Heart right ventricle (tissue), 16 donors: ENCODE results near the gene UBC. TPM values are rescaled to one million over a fixed set of nuclear protein-coding genes. Genes with fewer than 3 reads are reported as not detected.

Experiments
- ATAC-seq, 8 donors: fragments of 200-7000 bp; cut with Tn5 transposase; one replicate each; pipeline ENCODE4 v1.9.1; 2020; ENCODE audit warnings: mild to moderate bottlenecking in 8 of 8, moderate library complexity in 8 of 8, moderate number of reproducible peaks in 1 of 8
- DNase-seq, 2 donors: peaks; one replicate each; pipeline ENCODE4 v3.0.0-alpha.2; 2020
- H3K27ac ChIP-seq, 10 donors: fragments of 200-600 bp; sonication (generic) in 2 of 10; one replicate each; pipeline versions ENCODE4 v1.5.0 to v1.8.0; 2020 to 2022; ENCODE audit warnings: mild to moderate bottlenecking in 3 of 10
- H3K27me3 ChIP-seq, 7 donors: fragments of 200-600 bp; one replicate each; pipeline ENCODE4 v1.8.0; 2021 to 2022; ENCODE audit warnings: mild to moderate bottlenecking in 2 of 7
- H3K36me3 ChIP-seq, 9 donors: fragments of 200-600 bp; sonication (generic) in 1 of 9; one replicate each; pipeline versions ENCODE4 v1.5.0 to v1.8.0; 2020 to 2022; ENCODE audit warnings: mild to moderate bottlenecking in 2 of 9
- H3K4me1 ChIP-seq, 9 donors: fragments of 200-600 bp; sonication (generic) in 1 of 9; one replicate each; pipeline versions ENCODE4 v1.5.0 to v1.8.0; 2020 to 2022; ENCODE audit warnings: mild to moderate bottlenecking in 4 of 9
- H3K4me3 ChIP-seq, 10 donors: fragments of 200-600 bp; sonication (generic) in 2 of 10; one replicate each; pipeline versions ENCODE4 v1.5.0 to v1.8.0; 2020 to 2022; ENCODE audit warnings: mild to moderate bottlenecking in 7 of 10, moderate library complexity in 2 of 10
- H3K9me3 ChIP-seq, 11 donors: fragments of 200-600 bp in 10 of 11; sonication (generic) in 2 of 11; one replicate each; pipeline versions ENCODE4 v1.5.0 to v1.8.0; 2013 to 2022; ENCODE audit warnings: mild to moderate bottlenecking in 2 of 11, control low read depth in 1 of 11, moderate library complexity in 1 of 11
- CTCF ChIP-seq, 9 donors: fragments of 200-600 bp; sonication (generic) in 2 of 9; IDR thresholded peaks; one replicate each; pipeline versions ENCODE4 v1.5.0 to v1.8.0; 2021 to 2022; ENCODE audit warnings: antibody characterized with exemption in 9 of 9, mild to moderate bottlenecking in 5 of 9, moderate library complexity in 1 of 9
- WGBS, 2 donors: extraction: QIAGEN DNeasy Blood & Tissue Kit; methylation state at CpG; one replicate each; pipeline ENCODE4 v1.1.7; 2013; ENCODE audit warnings: inconsistent platforms in 1 of 2; 5-methylcytosine and 5-hydroxymethylcytosine counted together
- intact Hi-C, 10 donors: fragments of 100-400 bp; cut with DNase I; formaldehyde crosslinking; loops; one replicate each; pipeline versions ENCODE4 v1.11.1 to v1.14.2; 2022
- polyA plus RNA-seq, 2 donors: library from polyadenylated mRNA; stranded (reverse); fragments of 200-250 nt; gene quantifications; one replicate each; pipeline ENCODE4 v1.2.3, GENCODE V29; 2013
- total RNA-seq, 10 donors: library from RNA; stranded (reverse); fragmentation: NEBNext Ultra II Directional in 3 of 10; extraction: Animal tissue kit (Norgen Biotek cat#: 25700) in 3 of 10; gene quantifications; one replicate each; pipeline versions ENCODE4 v1.2.1 to v1.2.4, GENCODE V29; 2021 to 2023
- donor health status: Arrhythmogenic right ventricular cardiomyopathy.
- donor health status: ischemic (EF 13 %, LVEDD 7.1; RV severe dilation, severe dysfunction).
- donor health status: healthy with polysubstance abuse.
- donor health status: DM: no; HTN: yes; CAD: no.
- donor health status: DM: no; HTN: no; CAD: no.
- donor health status: ischemic (EF 25% LVEDD 6.9; RV normal size, moderate dysfunction).
- donor health status: ischemic (EF 25% LVEDD 5.7; RV mildly dilated, moderate dysfunction).
- donor health status: healthy.
- donor health status: DM: yes; HTN: yes; CAD: no.
- donor health status: Ischemic cardiomyopathy.
- donor health status: ischemic (EF 35%, LVEDD 5.7; RV mildly dilated, moderate dysfunction).
- donor health status: nonischemic (EF 11% LVEDD 7.7; RV severe dilation, severe dysfunction).
- donor health status: DM: yes; HTN: yes; CAD: no.
- donor health status: PGD.
- donor health status: ischemic (EF 29% LVEDD 5.4; RV normal size, mild dysfunction).
- donor health status: nonischemic (EF 23%, LVEDD 6.1; RV moderate dilation, normal function).

UBC gene
- total and polyA plus RNA-seq, 12 donors, result 1,161 to 1,913 (median 1,447) TPM

GRCh38 chr12:124954771-124955170 is 40.3 kb upstream of the UBC start:
- no peak overlapping the region for H3K4me3 ChIP-seq
- TF ChIP-seq CTCF (IDR thresholded peaks at IDR 0.05), result no peak
- no peaks in the 10 kb centered on the region for H3K9me3 ChIP-seq
- H3K27me3 ChIP-seq, result no peaks in the 10 kb centered on the region
- 96 to 97% methylated on average over 4 of the region's 4 CpGs for WGBS, 2 donors
- intact Hi-C loops, result no loop called here
- H3K27ac ChIP-seq, result no peak overlapping the region
- no peaks in the 10 kb centered on the region for H3K4me1 ChIP-seq
- ATAC-seq (no peak), DNase-seq (no peak)
- peaks cover 0 to 100% (median 17%) of the 10 kb centered on the region in 9 donors for H3K36me3 ChIP-seq

GRCh38 chr12:124953689-124954405 is 39.4 kb upstream of the UBC start:
- H3K9me3 ChIP-seq, result no peaks in the 10 kb centered on the region
- no peaks in the 10 kb centered on the region for H3K27me3 ChIP-seq
- DNase-seq (no peak), ATAC-seq (no peak)
- H3K4me3 ChIP-seq, result no peak overlapping the region
- intact Hi-C loops, result no loop called here
- 94 to 95% methylated on average over 32 of the region's 32 CpGs for WGBS, 2 donors
- no peak for TF ChIP-seq CTCF (IDR thresholded peaks at IDR 0.05)
- peaks cover 0 to 100% (median 18%) of the 10 kb centered on the region in 9 donors for H3K36me3 ChIP-seq
- H3K27ac ChIP-seq, result no peak overlapping the region
- H3K4me1 ChIP-seq, result no peaks in the 10 kb centered on the region

- H3K27ac ChIP-seq, result no peak overlapping the region
- DNase-seq, result no peak
- peaks cover 0 to 100% (median 18%) of the 10 kb centered on the region in 9 donors for H3K36me3 ChIP-seq
These were observed 38.4 kb upstream of the UBC start for GRCh38 chr12:124952801-124953200.

GRCh38 chr12:124952295-124952694 is 37.8 kb upstream of the UBC start:
- H3K27me3 ChIP-seq, result no peaks in the 10 kb centered on the region
- no peak overlapping the region for H3K4me3 ChIP-seq
- peaks cover 0 to 100% (median 18%) of the 10 kb centered on the region in 9 donors for H3K36me3 ChIP-seq
- peaks cover 0 to 9% (median 0%) of the 10 kb centered on the region in 9 donors for H3K4me1 ChIP-seq
- TF ChIP-seq CTCF (IDR thresholded peaks at IDR 0.05), result no peak
- ATAC-seq (no peak), DNase-seq (no peak)
- intact Hi-C loops, result no loop called here
- H3K27ac ChIP-seq, result no peak overlapping the region
- 92 to 96% methylated on average over 17 of the region's 17 CpGs for WGBS, 2 donors
- no peaks in the 10 kb centered on the region for H3K9me3 ChIP-seq

More at GRCh38 chr12:124952801-124953200, 38.4 kb upstream of the UBC start:
- 62 to 67% methylated on average over 8 of the region's 8 CpGs for WGBS, 2 donors
- H3K27me3 ChIP-seq, result no peaks in the 10 kb centered on the region
- no peak overlapping the region for H3K4me3 ChIP-seq
- no peaks in the 10 kb centered on the region for H3K9me3 ChIP-seq
- ATAC-seq, result no peak
- H3K4me1 ChIP-seq, result peaks cover 0 to 5% (median 0%) of the 10 kb centered on the region in 9 donors
- intact Hi-C loops, result no loop called here
- no peak for TF ChIP-seq CTCF (IDR thresholded peaks at IDR 0.05)
